ENCODE data around the gene SCAMP4.

The SCAMP4 gene

DNA sequence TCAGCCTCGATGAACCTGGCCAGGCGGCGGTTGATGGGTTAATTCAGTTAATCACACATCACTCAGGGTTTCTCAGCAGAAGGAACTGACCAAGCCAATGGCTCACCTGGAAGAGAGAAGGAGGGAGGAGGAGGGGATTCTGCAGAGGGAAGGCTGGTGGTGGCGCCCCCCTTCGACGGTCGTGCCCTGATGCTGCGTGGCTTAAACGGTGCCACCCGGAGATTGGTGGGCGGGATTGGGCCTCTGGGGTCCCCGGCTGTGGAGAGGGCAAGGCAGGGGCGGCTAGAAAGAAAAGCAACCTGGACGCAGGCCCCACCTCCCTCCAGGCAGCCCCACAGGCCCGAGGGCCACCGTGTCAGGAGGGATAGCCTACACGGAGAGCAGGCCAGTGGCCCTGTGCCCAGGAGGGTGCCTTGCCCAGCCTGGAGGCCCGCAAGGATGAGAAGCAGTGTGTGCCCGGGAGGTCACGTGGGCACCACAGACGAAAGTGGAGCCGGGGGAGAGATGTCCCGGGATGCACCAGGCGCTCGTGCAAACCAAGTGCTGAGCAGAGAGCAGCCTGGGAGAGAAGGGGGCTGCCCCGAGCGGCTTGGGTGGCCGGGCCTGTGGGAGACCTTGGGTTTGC, 51.8 kb downstream of the SCAMP4 start:
- DNase-seq (ENCODE audit: low spot score): peak; percentile 94

DNA sequence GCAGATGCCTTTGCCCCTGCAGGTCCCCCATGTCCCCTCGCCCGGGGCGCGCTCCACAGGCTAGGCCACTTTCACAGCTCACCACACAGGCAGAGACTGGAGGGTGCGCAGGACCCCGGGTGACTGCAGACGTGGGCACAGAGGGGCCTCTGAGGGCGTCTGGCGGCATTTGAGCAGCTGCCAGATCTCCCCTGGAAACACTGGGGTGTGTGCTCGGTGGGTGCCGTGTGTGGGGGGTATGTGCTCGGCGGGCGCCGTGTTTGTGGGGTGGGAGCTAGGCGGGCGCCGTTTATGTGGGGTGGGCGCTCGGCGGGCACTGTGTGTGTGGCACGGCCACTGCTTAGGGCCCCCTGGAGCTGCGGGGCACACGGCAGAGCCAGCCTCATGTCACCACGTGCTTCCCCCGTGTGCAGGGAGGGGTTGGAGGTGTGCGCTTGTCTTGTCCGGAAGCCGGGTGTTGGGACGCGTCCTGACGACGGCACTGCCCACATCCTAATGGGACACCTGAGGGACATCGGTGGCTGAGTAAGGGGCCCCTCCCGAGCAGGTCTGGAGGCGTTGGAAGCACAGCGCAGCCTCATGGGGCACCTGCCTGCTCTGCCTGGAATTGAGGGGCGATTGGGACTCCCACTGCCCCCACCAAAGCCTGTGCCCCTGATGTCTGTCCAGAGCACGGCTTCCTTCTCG, 52.5 kb downstream of the SCAMP4 start:
- DNase-seq (ENCODE audit: low spot score): no peak

DNA sequence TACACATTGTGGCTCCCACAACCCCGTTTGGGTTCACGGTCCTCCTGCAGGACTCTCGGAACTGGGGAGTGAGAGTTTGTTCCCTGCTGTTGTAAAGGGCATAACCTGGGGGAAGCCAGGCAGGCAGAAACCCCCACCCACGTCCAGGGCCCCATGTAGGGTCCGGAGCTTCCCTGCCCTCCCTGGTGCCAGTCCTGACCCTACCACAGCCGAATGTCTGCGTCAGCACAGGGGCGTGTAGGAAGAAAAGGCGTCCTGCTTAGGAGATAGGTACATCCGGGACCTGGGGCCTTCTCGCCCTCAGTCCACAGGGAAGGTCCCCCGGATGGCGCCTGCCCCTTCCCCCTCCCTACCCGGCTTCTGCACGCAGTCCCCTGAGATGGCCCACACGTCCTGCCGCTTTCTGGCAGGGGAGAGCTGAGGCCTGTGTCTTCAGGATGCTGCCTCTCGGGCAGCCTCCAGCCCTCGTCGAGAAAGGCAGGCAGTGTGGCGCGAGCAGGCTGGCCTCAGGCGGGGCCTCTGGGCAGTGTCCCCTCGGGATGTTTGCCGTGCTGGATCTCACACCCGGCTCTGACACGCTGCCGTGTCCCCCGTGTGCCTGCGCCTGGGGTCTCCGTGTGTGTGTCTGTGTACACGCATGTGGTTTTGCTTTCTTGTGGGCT, 54.9 kb downstream of the SCAMP4 start:
- DNase-seq (ENCODE audit: low spot score): no peak

DNA sequence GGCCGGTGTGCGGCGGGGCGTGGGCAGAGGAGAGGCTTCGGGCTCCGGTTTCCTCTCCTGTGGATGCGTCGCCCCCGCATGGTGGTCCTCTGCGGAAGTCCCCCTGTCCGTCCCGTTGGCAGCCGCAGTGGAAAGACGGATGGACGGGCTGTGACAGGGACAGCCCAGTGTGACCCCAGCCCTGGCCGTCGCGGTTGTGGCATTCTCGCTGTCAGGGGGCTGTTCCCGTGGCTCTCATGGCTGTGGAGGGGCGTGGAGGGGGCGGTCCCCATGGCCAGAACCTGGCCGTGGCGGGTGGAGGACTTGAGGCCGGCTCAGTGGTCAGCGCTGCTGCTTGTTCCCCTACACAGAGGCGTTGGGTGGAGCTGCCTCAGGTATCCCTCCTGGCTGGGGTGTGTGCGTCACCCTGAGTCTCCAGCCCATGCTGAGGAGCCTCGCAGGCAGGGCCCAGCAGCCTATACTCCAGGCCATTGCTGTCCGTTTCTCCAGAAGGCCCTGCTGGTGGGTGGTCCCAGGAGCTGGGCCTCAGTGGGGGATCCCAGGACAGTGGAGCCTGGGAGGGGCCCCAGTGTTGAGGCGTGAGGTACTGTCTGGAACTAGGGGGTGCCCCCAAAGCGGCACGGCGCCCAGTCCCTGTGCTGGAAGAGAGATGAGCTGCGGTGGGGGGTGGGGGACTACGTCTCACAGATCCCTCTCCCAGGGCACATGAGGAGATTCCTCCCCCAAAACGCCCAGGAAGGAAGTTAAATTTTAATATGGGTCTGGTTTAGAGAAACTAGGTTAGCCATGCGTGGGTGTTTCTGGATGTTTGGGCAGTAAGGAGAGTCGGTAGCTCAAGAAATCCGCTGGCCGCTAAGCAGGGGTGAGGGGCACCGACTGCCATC, 56.0 kb downstream of the SCAMP4 start:
- DNase-seq (ENCODE audit: low spot score): no peak

DNA sequence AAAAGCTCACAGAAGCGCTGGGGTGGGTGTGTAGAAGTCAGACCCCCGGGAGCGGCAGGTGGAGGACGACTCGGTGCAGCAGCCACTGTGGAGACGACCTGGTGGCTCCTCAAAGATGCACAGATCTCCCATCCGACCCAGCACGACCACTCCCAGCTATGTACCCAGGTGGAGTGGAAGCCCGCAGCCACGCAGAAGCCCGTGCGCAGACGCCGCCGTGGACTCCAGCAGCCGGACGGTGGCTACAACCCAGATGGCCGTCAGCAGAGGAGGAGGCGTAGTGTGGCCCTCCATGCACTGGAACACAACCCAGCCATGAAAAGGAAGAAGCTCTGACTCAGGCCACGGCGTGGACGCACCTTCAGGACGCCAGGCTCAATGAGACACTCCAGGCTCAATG, 57.5 kb downstream of the SCAMP4 start:
- no peak for DNase-seq (ENCODE audit: low spot score)

DNA sequence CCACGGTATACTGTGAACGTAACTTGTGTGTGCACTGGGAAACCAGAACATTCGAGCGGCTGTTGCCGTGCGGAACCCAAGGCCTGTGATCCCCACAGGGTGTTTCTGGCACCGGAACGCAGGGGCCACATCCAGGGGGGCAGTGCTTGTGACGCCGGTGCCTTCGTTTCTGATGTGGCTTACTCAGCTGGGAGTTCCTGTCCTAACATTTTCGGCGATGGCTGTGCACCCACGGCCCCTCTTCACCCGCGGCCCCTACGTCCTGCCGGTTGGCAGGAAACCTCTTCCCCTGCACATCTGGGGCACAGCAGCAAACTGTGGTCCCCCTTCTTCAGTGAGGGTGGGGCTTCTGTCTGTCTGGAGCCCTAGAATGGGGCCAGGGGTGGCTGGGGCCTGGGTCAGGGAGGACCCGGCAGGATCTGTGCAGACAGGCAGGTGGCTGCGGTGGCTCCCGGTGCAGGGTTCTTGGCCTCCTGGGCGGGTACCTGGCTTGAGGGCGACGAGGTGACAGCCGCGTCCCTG, 61.9 kb downstream of the SCAMP4 start:
- DNase-seq (ENCODE audit: low spot score): no peak

DNA sequence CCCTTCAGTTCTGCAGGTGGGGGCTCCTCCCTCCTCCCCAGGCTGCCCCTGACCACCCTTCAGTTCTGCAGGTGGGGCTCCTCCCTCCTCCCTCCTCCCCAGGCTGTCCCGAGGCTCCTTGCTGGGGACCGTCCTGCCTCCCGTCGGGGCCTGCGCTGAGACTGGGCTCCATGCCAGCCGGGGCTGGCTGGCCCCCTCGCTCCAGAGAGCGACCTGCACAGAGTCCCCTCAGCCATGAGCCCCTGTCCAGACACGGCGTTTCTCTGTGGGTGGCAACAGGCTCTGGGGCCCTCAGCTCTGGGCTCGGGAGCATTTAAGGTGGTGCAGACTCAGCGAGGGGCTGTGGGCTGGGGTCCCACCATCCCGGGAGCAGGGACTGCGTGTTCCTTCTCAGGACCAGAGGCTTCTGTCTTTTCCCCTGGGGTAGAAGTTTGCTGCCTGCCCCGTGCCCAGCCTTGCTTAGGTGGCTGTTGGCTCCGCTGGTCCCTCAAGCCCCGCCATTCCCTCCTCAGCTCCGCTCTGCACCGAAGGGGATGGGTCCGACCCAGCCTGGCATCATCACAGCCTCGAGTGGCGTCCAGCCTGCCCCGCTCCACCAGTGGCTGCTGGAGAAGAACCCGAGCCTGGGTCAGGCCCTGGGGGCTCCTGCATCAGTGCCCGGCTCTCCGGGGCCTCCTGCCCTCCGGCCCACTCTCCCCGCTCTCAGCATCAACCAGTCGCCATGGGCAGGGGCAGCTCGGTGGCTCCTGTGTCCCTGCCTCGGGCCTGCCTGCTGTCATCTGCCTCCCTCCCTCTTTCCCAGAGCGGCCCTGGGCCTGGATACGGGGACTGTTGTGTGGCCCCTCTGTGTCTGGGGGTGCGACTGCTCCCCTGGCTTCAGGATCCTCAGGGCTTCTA, 63.3 kb downstream of the SCAMP4 start:
- no peak for DNase-seq (ENCODE audit: low spot score)

DNA sequence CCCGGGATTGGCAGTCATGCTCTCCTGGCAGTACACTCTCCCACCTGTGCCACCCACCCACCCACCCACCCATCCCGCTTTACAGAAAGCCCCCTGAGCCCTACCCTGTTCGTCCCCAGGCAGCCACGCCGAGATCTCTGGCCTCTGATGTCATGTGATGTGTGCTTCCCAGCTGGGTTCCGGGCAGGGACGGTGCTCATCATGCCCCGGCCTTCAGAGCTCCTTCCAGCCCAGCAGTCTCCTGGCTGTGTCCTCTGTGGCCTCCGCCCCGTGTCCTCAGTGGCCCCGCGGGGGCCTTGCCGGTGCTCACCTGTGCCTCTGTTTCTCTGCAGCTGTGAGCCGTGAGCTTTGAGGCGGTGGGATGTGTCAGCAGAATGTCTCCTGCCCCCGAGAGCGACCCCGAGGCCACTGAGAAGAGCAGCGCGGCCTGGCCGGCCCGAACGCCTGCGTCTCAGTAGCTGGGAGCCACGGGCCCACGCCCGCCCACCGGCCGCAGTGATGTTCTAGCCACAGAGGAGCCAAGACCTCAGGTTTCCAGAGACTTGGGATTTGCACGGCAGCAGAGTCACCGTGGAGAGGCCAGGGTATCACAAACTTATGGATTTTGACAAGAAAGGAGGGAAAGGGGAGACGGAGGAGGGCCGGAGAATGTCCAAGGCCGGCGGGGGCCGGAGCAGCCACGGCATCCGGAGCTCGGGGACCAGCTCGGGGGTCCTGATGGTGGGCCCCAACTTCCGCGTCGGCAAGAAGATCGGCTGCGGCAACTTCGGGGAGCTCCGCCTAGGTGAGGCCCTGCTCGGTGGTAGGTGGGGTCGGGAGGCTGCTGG, 64.2 kb downstream of the SCAMP4 start:
- DNase-seq (ENCODE audit: low spot score): no peak

DNA sequence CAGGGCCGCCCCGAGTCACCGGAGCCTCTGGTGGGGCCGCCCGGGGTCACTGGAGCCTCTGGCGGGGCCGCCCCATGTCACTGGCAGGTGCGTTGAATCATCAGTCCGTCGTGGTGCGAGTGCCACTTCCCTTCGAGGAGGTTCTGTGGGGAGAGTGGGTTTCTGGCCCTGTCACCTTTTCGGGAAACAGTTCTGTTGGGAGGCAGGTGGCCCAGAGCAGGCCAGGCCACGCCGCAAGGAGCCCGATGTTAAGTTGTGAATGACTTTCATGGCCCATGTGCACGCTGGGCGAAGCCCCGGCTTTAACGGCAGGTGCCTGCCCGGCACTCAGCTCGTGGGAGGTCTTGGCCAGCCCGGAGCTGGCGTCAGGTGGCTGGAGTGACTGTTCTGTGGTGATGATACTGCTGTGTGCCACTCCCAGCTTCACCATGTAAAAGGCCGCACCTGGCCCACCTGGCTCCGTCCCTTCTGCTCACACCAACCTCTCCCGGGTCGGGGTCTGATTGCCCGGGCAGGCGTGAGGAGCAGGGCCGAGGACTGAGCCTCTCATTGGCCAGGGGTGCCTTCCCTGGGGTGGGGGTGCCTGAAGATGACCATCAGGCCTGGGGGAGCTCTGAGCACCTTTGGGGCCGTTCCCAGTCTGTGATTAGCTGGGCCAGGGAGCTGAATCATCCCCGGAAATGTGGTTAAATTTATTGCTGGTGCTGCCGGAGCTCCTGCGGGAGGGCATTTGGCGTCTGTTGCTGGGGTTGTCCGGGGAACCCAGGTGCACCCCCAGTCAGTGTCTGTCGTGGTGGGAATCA, 65.0 kb downstream of the SCAMP4 start:
- DNase-seq (ENCODE audit: low spot score): no peak

DNA sequence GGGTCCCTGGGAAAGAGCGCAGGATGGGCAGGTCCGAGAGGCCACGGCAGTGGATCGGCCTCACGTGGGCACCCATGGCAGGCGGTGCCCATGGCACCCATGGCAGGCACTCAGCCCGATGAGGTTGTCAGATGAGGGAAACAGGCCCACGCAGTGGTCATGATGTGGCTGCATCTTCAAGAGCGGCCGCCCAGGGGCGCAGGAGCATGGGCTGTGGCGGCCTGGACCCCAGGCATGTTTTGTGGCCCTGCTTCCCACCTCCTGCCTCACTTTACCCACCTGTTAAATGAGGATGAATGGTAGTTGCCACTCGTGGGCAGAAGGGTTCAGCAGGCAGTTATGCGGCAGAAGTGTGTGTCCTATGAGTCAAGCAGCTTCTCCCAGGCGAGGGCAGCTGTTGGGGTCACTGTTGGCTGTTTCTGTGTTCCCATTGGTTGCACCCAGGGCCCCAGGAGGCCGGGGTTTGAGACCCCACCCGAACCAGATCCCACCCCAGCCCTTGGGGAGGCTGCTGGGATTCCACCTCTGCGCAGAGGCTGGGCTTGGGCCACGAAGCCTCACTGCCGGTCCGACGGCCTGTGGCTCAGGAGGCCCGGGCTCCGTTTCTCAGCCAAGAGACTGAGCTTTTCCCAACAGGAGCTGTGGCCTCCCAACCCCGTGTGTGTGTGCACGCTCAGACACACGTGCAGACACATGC, 65.8 kb downstream of the SCAMP4 start:
- DNase-seq (ENCODE audit: low spot score): no peak

DNA sequence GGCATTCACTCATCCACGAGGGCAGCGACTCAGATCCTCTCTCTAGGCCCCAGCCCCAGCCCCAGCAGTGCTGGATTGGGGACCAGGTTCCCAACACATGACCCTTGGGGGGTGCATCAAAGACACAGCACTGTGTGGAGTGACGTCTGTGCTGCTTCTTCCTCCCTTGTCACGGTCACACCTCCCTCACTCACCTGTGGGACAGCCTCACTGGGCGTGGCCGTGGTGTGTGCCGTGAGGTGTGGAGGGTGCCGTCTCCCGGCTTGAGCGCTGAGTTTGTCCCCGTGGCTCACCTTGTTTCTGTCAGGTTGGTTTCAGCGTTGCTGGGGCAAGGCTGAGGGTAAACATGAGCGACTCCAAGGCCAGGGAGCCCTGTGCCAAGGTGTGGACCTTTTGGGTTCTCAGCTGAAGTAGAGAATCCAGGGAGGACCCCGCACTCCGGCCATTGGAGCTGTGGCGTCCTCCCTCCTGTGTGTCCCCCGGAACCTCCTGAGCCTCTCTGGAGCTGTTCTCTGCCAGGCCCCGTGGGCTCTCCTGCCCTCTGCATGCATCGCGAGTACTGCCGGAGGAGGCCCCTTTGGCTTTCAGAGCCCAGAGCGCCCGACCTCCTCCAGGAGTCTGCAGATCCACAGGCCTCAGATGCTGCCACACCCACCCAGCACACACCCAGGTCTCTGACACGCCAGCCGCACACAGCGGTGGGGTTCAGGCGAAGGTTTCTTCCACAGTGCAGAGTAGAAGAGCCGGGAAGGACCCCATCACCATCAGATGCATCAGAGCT, 69.4 kb downstream of the SCAMP4 start:
- DNase-seq (ENCODE audit: low spot score): no peak

DNA sequence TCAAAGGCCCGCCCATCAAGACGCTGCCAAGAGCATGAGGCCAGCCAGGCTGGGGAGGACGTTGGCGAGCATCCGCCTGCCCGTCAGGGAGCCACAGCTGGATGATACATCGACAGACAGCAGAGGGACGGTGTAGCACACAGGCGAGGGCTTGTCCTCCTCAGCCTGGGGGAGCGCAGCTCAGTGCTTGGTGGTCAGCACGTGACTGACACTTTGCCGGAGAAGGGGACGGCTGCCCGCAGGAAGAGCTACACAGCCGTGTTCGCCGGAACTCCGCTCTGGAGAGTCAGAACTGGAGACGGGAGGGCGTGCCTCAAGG, 69.9 kb downstream of the SCAMP4 start:
- DNase-seq (ENCODE audit: low spot score): peak; percentile 61

All from Ammon's horn (tissue), 1 donor.